Natural killer cell (primary cell): ENCODE data around the gene MR1. TPM values are rescaled to one million over a fixed set of nuclear protein-coding genes. Genes with fewer than 3 reads are reported as not detected.

Source experiments
- ATAC-seq, 3 donors: fragments of 150-1000 bp in 2 of 3; fragments of 200-7000 bp in 1 of 3; cut with Tn5 transposase; 1 replicate in 1 of 3; 2 replicates in 2 of 3; pipeline ENCODE4 v1.10.0; 2021; ENCODE audit warnings: mild to moderate bottlenecking in 2 of 3, moderate library complexity in 2 of 3
- DNase-seq, 2 donors: peaks; one replicate each; pipeline versions ENCODE4 v3.0.0 to v3.0.0-alpha.2; 2013 to 2021; ENCODE audit warnings: mixed read lengths in 1 of 2
- H3K27ac ChIP-seq: one replicate; pipeline ENCODE4 v1.5.1; 2013; ENCODE audit warnings: mild to moderate bottlenecking, low read length
- H3K27me3 ChIP-seq: one replicate; pipeline ENCODE4 v1.6.1; 2013; ENCODE audit warnings: low read length; ENCODE audit not compliant: control insufficient read depth, insufficient read depth
- H3K36me3 ChIP-seq: one replicate; pipeline ENCODE4 v1.6.1; 2013; ENCODE audit warnings: low read length; ENCODE audit not compliant: control insufficient read depth, insufficient read depth
- H3K4me1 ChIP-seq: one replicate; pipeline ENCODE4 v1.6.1; 2013; ENCODE audit warnings: low read length; ENCODE audit not compliant: control insufficient read depth, insufficient read depth
- H3K4me3 ChIP-seq: one replicate; pipeline ENCODE4 v1.5.1; 2013; ENCODE audit warnings: low read length
- H3K9me3 ChIP-seq: one replicate; pipeline ENCODE4 v1.6.1; 2013; ENCODE audit warnings: low read length; ENCODE audit not compliant: control insufficient read depth, insufficient read depth
- H3K27ac Mint-ChIP-seq, 2 donors: one replicate each; pipeline ENCODE4 v1.8.0; 2022; ENCODE audit warnings: mild to moderate bottlenecking in 2 of 2, mixed read lengths in 2 of 2, moderate library complexity in 1 of 2
- H3K27me3 Mint-ChIP-seq, 2 donors: one replicate each; pipeline ENCODE4 v1.8.0; 2022; ENCODE audit warnings: low read depth in 2 of 2, mixed read lengths in 2 of 2
- H3K36me3 Mint-ChIP-seq: one replicate; pipeline ENCODE4 v1.8.0; 2022; ENCODE audit warnings: mixed read lengths
- H3K4me1 Mint-ChIP-seq, 2 donors: one replicate each; pipeline ENCODE4 v1.8.0; 2022; ENCODE audit warnings: mixed read lengths in 2 of 2
- H3K4me3 Mint-ChIP-seq: one replicate; pipeline ENCODE4 v1.8.0; 2022; ENCODE audit warnings: mild to moderate bottlenecking, moderate library complexity, mixed read lengths
- H3K9me3 Mint-ChIP-seq, 2 donors: one replicate each; pipeline ENCODE4 v1.8.0; 2022; ENCODE audit warnings: mixed read lengths in 2 of 2
- WGBS: methylation state at CpG from one replicate; pipeline ENCODE4 v1.1.7; 2013; ENCODE audit warnings: missing lambda C conversion rate; ENCODE audit not compliant: insufficient coverage; 5-methylcytosine and 5-hydroxymethylcytosine counted together
- intact Hi-C: fragments of 100-400 bp; cut with micrococcal nuclease; formaldehyde crosslinking; loops from one replicate; pipeline ENCODE4 v1.14.2; 2022
- total RNA-seq, 4 donors: library from RNA; stranded (reverse); fragments of 120-200 nt in 1 of 4; gene quantifications; one replicate each; pipeline versions ENCODE4 v1.2.3 to v1.2.4, GENCODE V29; 2013 to 2022
- TF ChIP-seq, protein P1 (sequence below): fragments of 200-600 bp; IDR thresholded peaks from one replicate; pipeline ENCODE4 v1.8.0; 2022; ENCODE audit warnings: antibody characterized with exemption

MR1 gene
- 10 to 100 TPM; 27.8 to 35.3 (median 34.6) TPM for total RNA-seq
- 36.5 TPM for total RNA-seq (2013)

- Histone ChIP-seq H3K27ac (peak within 1 kb of the TSS; percentile 96), H3K27me3 (no peaks in the 10 kb centered on the region), H3K4me1 (peaks cover 29% of the 10 kb centered on the region), H3K36me3 (peaks cover 3% of the 10 kb centered on the region), H3K4me3 (peak within 1 kb of the TSS; percentile 85), H3K9me3 (no peaks in the 10 kb centered on the region)
- Mint-ChIP-seq H3K27me3 (no peaks in the 10 kb centered on the region), H3K4me1 (peaks cover 60 to 66% of the 10 kb centered on the region in 2 donors), H3K9me3 (no peaks in the 10 kb centered on the region), H3K36me3 (no peaks in the 10 kb centered on the region), H3K4me3 (peak within 1 kb of the TSS; percentile 98), H3K27ac (peak within 1 kb of the TSS; percentile 98 to 100)
- intact Hi-C loops: loop anchor here (1.0 kb wide), 2 partner anchors 10 to 11 kb away; no protein-coding TSS in a partner anchor
- ATAC-seq (peak; percentile 95 to 98 (median 97)), DNase-seq (peak in 1 of 2 donors; percentile 91)
- TF ChIP-seq, protein P1, sequence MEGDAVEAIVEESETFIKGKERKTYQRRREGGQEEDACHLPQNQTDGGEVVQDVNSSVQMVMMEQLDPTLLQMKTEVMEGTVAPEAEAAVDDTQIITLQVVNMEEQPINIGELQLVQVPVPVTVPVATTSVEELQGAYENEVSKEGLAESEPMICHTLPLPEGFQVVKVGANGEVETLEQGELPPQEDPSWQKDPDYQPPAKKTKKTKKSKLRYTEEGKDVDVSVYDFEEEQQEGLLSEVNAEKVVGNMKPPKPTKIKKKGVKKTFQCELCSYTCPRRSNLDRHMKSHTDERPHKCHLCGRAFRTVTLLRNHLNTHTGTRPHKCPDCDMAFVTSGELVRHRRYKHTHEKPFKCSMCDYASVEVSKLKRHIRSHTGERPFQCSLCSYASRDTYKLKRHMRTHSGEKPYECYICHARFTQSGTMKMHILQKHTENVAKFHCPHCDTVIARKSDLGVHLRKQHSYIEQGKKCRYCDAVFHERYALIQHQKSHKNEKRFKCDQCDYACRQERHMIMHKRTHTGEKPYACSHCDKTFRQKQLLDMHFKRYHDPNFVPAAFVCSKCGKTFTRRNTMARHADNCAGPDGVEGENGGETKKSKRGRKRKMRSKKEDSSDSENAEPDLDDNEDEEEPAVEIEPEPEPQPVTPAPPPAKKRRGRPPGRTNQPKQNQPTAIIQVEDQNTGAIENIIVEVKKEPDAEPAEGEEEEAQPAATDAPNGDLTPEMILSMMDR: no peak
- WGBS: 0% methylated on average over 5 of the region's 9 CpGs
These were observed at the start of gene MR1 for GRCh38 chr1:181033799-181034451. Gene MR1, plus strand, starts transcription at chr1:181033983. Its CDS starts 25 bp downstream, at chr1:181034008.

- Histone ChIP-seq H3K27ac (no peak overlapping the region), H3K27me3 (no peaks in the 10 kb centered on the region), H3K9me3 (no peaks in the 10 kb centered on the region), H3K36me3 (peaks cover 62% of the 10 kb centered on the region), H3K4me3 (no peak overlapping the region), H3K4me1 (no peaks in the 10 kb centered on the region)
- intact Hi-C loops: no loop called here
- Mint-ChIP-seq H3K4me1 (peaks cover 0 to 3% of the 10 kb centered on the region in 2 donors), H3K27ac (no peak overlapping the region), H3K36me3 (peaks cover 42% of the 10 kb centered on the region), H3K27me3 (no peaks in the 10 kb centered on the region), H3K4me3 (no peak overlapping the region), H3K9me3 (no peaks in the 10 kb centered on the region)
- DNase-seq: no peak
- TF ChIP-seq, protein P1: no peak
- no peak for ATAC-seq
- 89% methylated on average over 8 of the region's 8 CpGs for WGBS
These were observed 45.5 kb upstream of the MR1 start for GRCh38 chr1:180988253-180988752.

DNA sequence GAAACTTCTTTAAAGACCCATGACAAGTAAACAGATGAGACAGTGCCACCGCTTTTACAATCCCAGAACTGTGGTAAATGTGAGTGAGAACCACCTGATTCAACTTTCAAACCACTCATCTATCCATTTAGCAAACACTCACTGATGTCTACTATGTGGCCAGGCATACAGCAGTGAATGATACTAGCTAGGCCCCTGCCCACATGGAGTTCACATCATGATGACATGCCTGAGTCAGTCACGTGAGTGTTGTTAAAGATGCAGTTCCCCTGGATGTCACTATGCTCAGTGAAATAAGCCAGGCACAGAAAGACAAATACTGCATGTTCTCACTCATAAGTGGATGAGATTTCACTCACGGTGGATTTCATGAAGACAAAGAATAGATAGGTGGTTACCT is 39.5 kb upstream of the MR1 start:
- ATAC-seq: no peak
- TF ChIP-seq, protein P1: no peak
- H3K36me3 ChIP-seq: peaks cover 28% of the 10 kb centered on the region

More for the DNA sequence above, 39.5 kb upstream of the MR1 start:
- Mint-ChIP-seq H3K27me3 (no peaks in the 10 kb centered on the region), H3K36me3 (peaks cover 20% of the 10 kb centered on the region), H3K27ac (no peak overlapping the region), H3K4me3 (no peak overlapping the region), H3K4me1 (peaks cover 3 to 6% of the 10 kb centered on the region in 2 donors), H3K9me3 (no peaks in the 10 kb centered on the region)
- H3K9me3 ChIP-seq: no peaks in the 10 kb centered on the region
- no peak overlapping the region for H3K27ac ChIP-seq
- 91% methylated on average over 3 of the region's 3 CpGs for WGBS
- no peak for DNase-seq
- no peak overlapping the region for H3K4me3 ChIP-seq
- H3K4me1 ChIP-seq: no peaks in the 10 kb centered on the region
- intact Hi-C loops: no loop called here
- no peaks in the 10 kb centered on the region for H3K27me3 ChIP-seq
